GM12878 (cell line): ENCODE measurements around the gene DERA. TPM values are rescaled to one million over a fixed set of nuclear protein-coding genes. Genes with fewer than 3 reads are reported as not detected.
A peak's percentile ranks its signal among the peaks of the same experiment; 100 is the strongest.

Experiments used
- ATAC-seq: fragments of 200-7000 bp; cut with Tn5 transposase; 3 replicates; pipeline ENCODE4 v1.9.1; 2020; ENCODE audit warnings: mild to moderate bottlenecking, moderate library complexity
- BruUV-seq: library from RNA; stranded (reverse); fragments of 400-500 nt; replicated peaks from 2 replicates; lab custom pipeline; 2021; lab: Mats Ljungman, UMichigan
- CTCF ChIA-PET: fragments of 300-600 bp; sonication (Branson Sonifier 250); formaldehyde crosslinking; extraction: SDS; loops from one replicate; lab custom pipeline; 2021; ENCODE audit warnings: inconsistent platforms; lab: Yijun Ruan, JAX
- POLR2A ChIA-PET: fragments of 350-600 bp; formaldehyde crosslinking; extraction: SDS; loops from one replicate; lab custom pipeline; 2021; ENCODE audit warnings: inconsistent platforms; lab: Charles Lee
- RAD21 ChIA-PET: fragments of 300-600 bp; sonication (Branson Sonifier 250); formaldehyde crosslinking; loops from one replicate; lab custom pipeline; 2023; ENCODE audit warnings: antibody characterized with exemption; ENCODE audit not compliant: unreplicated experiment; lab: Charles Lee
- SMC1A ChIA-PET: fragments of 300-600 bp; sonication (Branson Sonifier 250); formaldehyde crosslinking; loops from one replicate; lab custom pipeline; 2023; ENCODE audit not compliant: unreplicated experiment, uncharacterized antibody; lab: Charles Lee
- DNase-seq: peaks from one replicate; pipeline ENCODE4 v3.0.0-alpha.2; 2011; ENCODE audit warnings: low read depth, low spot score
- FAIRE-seq: peaks from 3 replicates; lab custom pipeline; 2011; peaks lifted over from hg19 to GRCh38; lab: Jason Lieb, UNC
- H2AFZ ChIP-seq: 2 replicates; pipeline ENCODE4 v1.6.0; 2011; ENCODE audit warnings: low read depth, low read length, control low read depth; ENCODE audit not compliant: control insufficient read depth
- H3K27ac ChIP-seq: 2 replicates; pipeline ENCODE4 v1.5.1; 2011; ENCODE audit warnings: control low read depth; ENCODE audit not compliant: control insufficient read depth, insufficient read depth
- H3K27me3 ChIP-seq, 2 experiments: replicated peaks in 1 of 2; 2 replicates each; pipeline versions ENCODE4 v1.6.0 to v1.6.1; 2011; ENCODE audit warnings: low read length in 1 of 2; ENCODE audit not compliant: control insufficient read depth in 2 of 2, insufficient read depth in 2 of 2
- H3K36me3 ChIP-seq, 2 experiments: 2 replicates each; pipeline ENCODE4 v1.5.1; 2011; ENCODE audit warnings: low read length in 1 of 2; ENCODE audit not compliant: control insufficient read depth in 2 of 2, insufficient read depth in 2 of 2
- H3K4me1 ChIP-seq: 2 replicates; pipeline ENCODE4 v1.6.1; 2011; ENCODE audit warnings: mild to moderate bottlenecking, low read length, moderate library complexity, mixed read lengths; ENCODE audit not compliant: control insufficient read depth, insufficient read depth
- H3K4me2 ChIP-seq: 2 replicates; pipeline ENCODE4 v1.6.0; 2011; ENCODE audit warnings: control low read depth; ENCODE audit not compliant: control insufficient read depth, insufficient read depth
- H3K4me3 ChIP-seq: fragments of 200-600 bp; sonication (generic); 2 replicates; pipeline ENCODE4 v1.5.1; 2016
- H3K79me2 ChIP-seq: 2 replicates; pipeline ENCODE4 v1.6.0; 2011; ENCODE audit warnings: low read length; ENCODE audit not compliant: control insufficient read depth, insufficient read depth
- H3K9ac ChIP-seq: 2 replicates; pipeline ENCODE4 v1.8.0; 2011; ENCODE audit warnings: low read length, control low read depth, mixed read lengths; ENCODE audit not compliant: control insufficient read depth, insufficient read depth
- H3K9me3 ChIP-seq: replicated peaks from 3 replicates; pipeline ENCODE4 v1.5.1; 2011; ENCODE audit warnings: mild to moderate bottlenecking, low read length; ENCODE audit not compliant: control insufficient read depth, insufficient read depth
- H4K20me1 ChIP-seq: 2 replicates; pipeline ENCODE4 v1.6.0; 2011; ENCODE audit not compliant: control insufficient read depth, insufficient read depth
- LARP7 ChIP-seq: fragments of 450-650 bp; IDR thresholded peaks from 2 replicates; pipeline ENCODE4 v1.6.1; 2017; ENCODE audit warnings: mild to moderate bottlenecking
- MTA2 ChIP-seq: fragments of 450-650 bp; IDR thresholded peaks from 2 replicates; pipeline ENCODE4 v1.6.1; 2016; ENCODE audit warnings: low read depth, mild to moderate bottlenecking, moderate library complexity
- NRF1 ChIP-seq: conservative IDR thresholded peaks from 2 replicates; pipeline ENCODE4 v1.6.1; 2011; ENCODE audit warnings: mild to moderate bottlenecking, low read depth, low read length, improper control_type of control experiment
- SMAD5 ChIP-seq: IDR thresholded peaks from 2 replicates; pipeline ENCODE4 v1.6.1; 2016; ENCODE audit warnings: antibody characterized with exemption, low read depth
- WGBS: methylation state at CpG from one replicate; pipeline ENCODE4 v1.1.6; 2016; ENCODE audit warnings: low lambda C conversion rate; ENCODE audit not compliant: insufficient replicate concordance, insufficient coverage; ENCODE audit errors: missing lambda C conversion rate; 5-methylcytosine and 5-hydroxymethylcytosine counted together
- in situ Hi-C: fragments of 300-500 bp; cut with MboI; formaldehyde crosslinking; loops from 9 replicates; pipeline ENCODE4 v1.14.3; 2018; ENCODE audit warnings: mixed read lengths
- intact Hi-C: fragments of 100-400 bp; cut with micrococcal nuclease; formaldehyde crosslinking; loops from one replicate; pipeline ENCODE4 v1.14.2; 2022; ENCODE audit not compliant: unreplicated experiment
- polyA plus RNA-seq, 11 experiments: library from polyadenylated mRNA; depleted of rRNA in 4 of 11; unstranded in 6 of 11; stranded (reverse) in 5 of 11; fragments of >200 nt; fragmentation: Nextera tagmentation in 4 of 11; fragmentation: Illumina TruSeq in 1 of 11; extraction: Ambion mirVana in 4 of 11; extraction: Trizol in 1 of 11; gene quantifications; 1 replicate in 1 of 11; 2 replicates in 10 of 11; pipeline versions ENCODE4 v1.2.1 to v1.2.3, GENCODE V29; 2011 to 2016; ENCODE audit warnings: inconsistent platforms in 2 of 11, missing spikeins in 2 of 11, low read depth in 1 of 11
- total RNA-seq, 4 experiments: library from RNA; depleted of rRNA in 3 of 4; stranded (reverse); fragments of >200 nt in 3 of 4; fragmentation: Illumina TruSeq in 1 of 4; extraction: Trizol in 1 of 4; gene quantifications; 2 replicates each; pipeline versions ENCODE4 v1.2.1 to v1.2.3, GENCODE V29; 2013 to 2021
- TF ChIP-seq, protein P1 (sequence below): fragments of 450-650 bp; IDR thresholded peaks from 2 replicates; pipeline ENCODE4 v1.6.1; 2017; ENCODE audit warnings: antibody characterized with exemption, mild to moderate bottlenecking, moderate library complexity
- TF ChIP-seq, protein P2 (sequence below): fragments of 450-650 bp; formaldehyde crosslinking; IDR thresholded peaks from 2 replicates; pipeline ENCODE4 v1.4.0; 2020; ENCODE audit warnings: mild to moderate bottlenecking, moderate library complexity
- TF ChIP-seq, protein P3 (sequence below): fragments of 450-650 bp; IDR thresholded peaks from 2 replicates; pipeline ENCODE4 v1.6.1; 2017; ENCODE audit warnings: mild to moderate bottlenecking, moderate library complexity
- TF ChIP-seq, protein P4 (sequence below): fragments of 450-650 bp; IDR thresholded peaks from 2 replicates; pipeline ENCODE4 v1.6.1; 2018; ENCODE audit warnings: mild to moderate bottlenecking, low read depth, moderate library complexity; ENCODE audit not compliant: partially characterized antibody

DERA gene
- total and polyA plus RNA-seq, 10 of the 15 experiments (the other 5 are each of a cell fraction or from before 2014, with no cell fraction given): 34.9 to 97.1 (median 40.8) TPM

DNA sequence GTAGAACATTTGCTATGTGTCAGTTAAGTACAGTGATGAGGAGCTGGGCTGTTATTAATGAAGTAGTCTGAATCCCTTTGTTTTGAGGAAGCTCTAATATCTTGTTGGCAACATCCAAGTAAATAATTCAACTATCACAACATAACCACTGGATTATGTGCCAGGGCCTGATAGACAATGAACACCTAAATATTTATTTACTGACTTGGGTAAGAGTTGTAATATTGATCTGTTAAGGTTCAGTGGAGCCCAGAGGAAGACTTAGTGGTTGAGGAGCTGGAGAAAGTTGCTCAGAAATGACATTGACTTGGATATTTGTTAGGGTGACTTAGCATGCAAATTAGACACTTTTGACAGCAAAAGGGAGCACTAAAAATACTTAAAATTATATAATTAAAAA is 26.8 kb downstream of the DERA start (continued):
- TF ChIP-seq, protein P1, sequence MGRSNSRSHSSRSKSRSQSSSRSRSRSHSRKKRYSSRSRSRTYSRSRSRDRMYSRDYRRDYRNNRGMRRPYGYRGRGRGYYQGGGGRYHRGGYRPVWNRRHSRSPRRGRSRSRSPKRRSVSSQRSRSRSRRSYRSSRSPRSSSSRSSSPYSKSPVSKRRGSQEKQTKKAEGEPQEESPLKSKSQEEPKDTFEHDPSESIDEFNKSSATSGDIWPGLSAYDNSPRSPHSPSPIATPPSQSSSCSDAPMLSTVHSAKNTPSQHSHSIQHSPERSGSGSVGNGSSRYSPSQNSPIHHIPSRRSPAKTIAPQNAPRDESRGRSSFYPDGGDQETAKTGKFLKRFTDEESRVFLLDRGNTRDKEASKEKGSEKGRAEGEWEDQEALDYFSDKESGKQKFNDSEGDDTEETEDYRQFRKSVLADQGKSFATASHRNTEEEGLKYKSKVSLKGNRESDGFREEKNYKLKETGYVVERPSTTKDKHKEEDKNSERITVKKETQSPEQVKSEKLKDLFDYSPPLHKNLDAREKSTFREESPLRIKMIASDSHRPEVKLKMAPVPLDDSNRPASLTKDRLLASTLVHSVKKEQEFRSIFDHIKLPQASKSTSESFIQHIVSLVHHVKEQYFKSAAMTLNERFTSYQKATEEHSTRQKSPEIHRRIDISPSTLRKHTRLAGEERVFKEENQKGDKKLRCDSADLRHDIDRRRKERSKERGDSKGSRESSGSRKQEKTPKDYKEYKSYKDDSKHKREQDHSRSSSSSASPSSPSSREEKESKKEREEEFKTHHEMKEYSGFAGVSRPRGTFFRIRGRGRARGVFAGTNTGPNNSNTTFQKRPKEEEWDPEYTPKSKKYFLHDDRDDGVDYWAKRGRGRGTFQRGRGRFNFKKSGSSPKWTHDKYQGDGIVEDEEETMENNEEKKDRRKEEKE: no peak
- no peak for TF ChIP-seq MTA2

DNA sequence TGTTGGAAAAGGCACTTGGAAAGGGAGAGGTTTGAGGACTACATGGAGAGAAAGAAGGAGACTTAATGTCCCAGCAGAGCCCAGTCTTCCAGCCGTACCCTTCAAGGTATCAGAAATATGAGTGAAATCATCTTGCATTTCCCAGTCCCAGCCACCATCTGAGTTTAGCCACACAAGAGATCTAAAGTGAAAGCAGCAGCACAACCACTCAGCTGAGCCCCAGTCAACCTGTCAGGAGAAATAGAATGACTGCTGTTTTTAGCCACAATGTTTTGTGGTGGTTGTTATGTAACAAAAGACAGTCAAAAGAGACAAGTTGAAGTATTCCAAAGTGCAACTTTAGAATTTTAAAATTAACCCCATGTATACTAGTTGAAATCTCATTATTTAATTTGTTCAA is 28.0 kb downstream of the DERA start:
- H3K79me2 ChIP-seq: no peaks in the 10 kb centered on the region; the same call in 1 of the 2 replicates
- BruUV-seq: no TSS peak
- in situ Hi-C loops: no loop called here
- no peaks in the 10 kb centered on the region for H3K4me1 ChIP-seq
- FAIRE-seq (peak; percentile 38), ATAC-seq (no peak; the same call in 2 of the 3 replicates), DNase-seq (no peak)
- H3K4me2 ChIP-seq: no peak overlapping the region
- ChIA-PET RAD21 (no interaction called here), SMC1A (interaction anchor here (1.2 kb wide), 1 partner anchor 28 kb away, joined by 5 read pairs; the partner anchor contains the start of gene DERA), CTCF (interaction anchor here (1.2 kb wide), 1 partner anchor 56 kb away, joined by 4 read pairs; no protein-coding TSS in a partner anchor), POLR2A (no interaction called here)
- H3K36me3 ChIP-seq: peaks cover 0 to 3% of the 10 kb centered on the region in 2 experiments; a peak in 1 of 4 replicates
- no peaks in the 10 kb centered on the region for H4K20me1 ChIP-seq
- H3K4me3 ChIP-seq: no peak overlapping the region
- no peak overlapping the region for H3K9ac ChIP-seq
- no peak overlapping the region for H2AFZ ChIP-seq
- intact Hi-C loops: no loop called here
- WGBS: 100% methylated on average over 1 of the region's 1 CpG
- peaks cover 5% of the 10 kb centered on the region for H3K9me3 ChIP-seq
- no peak overlapping the region for H3K27ac ChIP-seq
- no peaks in the 10 kb centered on the region for H3K27me3 ChIP-seq
- TF ChIP-seq SMAD5 (no peak), NRF1 (no peak), LARP7 (no peak)
- TF ChIP-seq, protein P2, sequence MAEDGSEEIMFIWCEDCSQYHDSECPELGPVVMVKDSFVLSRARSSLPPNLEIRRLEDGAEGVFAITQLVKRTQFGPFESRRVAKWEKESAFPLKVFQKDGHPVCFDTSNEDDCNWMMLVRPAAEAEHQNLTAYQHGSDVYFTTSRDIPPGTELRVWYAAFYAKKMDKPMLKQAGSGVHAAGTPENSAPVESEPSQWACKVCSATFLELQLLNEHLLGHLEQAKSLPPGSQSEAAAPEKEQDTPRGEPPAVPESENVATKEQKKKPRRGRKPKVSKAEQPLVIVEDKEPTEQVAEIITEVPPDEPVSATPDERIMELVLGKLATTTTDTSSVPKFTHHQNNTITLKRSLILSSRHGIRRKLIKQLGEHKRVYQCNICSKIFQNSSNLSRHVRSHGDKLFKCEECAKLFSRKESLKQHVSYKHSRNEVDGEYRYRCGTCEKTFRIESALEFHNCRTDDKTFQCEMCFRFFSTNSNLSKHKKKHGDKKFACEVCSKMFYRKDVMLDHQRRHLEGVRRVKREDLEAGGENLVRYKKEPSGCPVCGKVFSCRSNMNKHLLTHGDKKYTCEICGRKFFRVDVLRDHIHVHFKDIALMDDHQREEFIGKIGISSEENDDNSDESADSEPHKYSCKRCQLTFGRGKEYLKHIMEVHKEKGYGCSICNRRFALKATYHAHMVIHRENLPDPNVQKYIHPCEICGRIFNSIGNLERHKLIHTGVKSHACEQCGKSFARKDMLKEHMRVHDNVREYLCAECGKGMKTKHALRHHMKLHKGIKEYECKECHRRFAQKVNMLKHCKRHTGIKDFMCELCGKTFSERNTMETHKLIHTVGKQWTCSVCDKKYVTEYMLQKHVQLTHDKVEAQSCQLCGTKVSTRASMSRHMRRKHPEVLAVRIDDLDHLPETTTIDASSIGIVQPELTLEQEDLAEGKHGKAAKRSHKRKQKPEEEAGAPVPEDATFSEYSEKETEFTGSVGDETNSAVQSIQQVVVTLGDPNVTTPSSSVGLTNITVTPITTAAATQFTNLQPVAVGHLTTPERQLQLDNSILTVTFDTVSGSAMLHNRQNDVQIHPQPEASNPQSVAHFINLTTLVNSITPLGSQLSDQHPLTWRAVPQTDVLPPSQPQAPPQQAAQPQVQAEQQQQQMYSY: no peak
- TF ChIP-seq, protein P3, sequence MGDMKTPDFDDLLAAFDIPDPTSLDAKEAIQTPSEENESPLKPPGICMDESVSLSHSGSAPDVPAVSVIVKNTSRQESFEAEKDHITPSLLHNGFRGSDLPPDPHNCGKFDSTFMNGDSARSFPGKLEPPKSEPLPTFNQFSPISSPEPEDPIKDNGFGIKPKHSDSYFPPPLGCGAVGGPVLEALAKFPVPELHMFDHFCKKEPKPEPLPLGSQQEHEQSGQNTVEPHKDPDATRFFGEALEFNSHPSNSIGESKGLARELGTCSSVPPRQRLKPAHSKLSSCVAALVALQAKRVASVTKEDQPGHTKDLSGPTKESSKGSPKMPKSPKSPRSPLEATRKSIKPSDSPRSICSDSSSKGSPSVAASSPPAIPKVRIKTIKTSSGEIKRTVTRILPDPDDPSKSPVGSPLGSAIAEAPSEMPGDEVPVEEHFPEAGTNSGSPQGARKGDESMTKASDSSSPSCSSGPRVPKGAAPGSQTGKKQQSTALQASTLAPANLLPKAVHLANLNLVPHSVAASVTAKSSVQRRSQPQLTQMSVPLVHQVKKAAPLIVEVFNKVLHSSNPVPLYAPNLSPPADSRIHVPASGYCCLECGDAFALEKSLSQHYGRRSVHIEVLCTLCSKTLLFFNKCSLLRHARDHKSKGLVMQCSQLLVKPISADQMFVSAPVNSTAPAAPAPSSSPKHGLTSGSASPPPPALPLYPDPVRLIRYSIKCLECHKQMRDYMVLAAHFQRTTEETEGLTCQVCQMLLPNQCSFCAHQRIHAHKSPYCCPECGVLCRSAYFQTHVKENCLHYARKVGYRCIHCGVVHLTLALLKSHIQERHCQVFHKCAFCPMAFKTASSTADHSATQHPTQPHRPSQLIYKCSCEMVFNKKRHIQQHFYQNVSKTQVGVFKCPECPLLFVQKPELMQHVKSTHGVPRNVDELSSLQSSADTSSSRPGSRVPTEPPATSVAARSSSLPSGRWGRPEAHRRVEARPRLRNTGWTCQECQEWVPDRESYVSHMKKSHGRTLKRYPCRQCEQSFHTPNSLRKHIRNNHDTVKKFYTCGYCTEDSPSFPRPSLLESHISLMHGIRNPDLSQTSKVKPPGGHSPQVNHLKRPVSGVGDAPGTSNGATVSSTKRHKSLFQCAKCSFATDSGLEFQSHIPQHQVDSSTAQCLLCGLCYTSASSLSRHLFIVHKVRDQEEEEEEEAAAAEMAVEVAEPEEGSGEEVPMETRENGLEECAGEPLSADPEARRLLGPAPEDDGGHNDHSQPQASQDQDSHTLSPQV: no peak
- TF ChIP-seq, protein P4, sequence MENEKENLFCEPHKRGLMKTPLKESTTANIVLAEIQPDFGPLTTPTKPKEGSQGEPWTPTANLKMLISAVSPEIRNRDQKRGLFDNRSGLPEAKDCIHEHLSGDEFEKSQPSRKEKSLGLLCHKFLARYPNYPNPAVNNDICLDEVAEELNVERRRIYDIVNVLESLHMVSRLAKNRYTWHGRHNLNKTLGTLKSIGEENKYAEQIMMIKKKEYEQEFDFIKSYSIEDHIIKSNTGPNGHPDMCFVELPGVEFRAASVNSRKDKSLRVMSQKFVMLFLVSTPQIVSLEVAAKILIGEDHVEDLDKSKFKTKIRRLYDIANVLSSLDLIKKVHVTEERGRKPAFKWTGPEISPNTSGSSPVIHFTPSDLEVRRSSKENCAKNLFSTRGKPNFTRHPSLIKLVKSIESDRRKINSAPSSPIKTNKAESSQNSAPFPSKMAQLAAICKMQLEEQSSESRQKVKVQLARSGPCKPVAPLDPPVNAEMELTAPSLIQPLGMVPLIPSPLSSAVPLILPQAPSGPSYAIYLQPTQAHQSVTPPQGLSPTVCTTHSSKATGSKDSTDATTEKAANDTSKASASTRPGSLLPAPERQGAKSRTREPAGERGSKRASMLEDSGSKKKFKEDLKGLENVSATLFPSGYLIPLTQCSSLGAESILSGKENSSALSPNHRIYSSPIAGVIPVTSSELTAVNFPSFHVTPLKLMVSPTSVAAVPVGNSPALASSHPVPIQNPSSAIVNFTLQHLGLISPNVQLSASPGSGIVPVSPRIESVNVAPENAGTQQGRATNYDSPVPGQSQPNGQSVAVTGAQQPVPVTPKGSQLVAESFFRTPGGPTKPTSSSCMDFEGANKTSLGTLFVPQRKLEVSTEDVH: no peak
